SK-N-MC (cell line): Measurements from ENCODE around the gene FBXL5.

Experiments used
- EZH2 ChIP-seq: fragments of 200-600 bp; sonication (generic); IDR thresholded peaks from one replicate; pipeline ENCODE4 v1.6.1; 2017; ENCODE audit warnings: antibody characterized with exemption
- FOXP2 ChIP-seq: optimal IDR thresholded peaks from 2 replicates; pipeline ENCODE3; 2011; ENCODE audit warnings: mild to moderate bottlenecking, moderate library complexity; ENCODE audit not compliant: insufficient read depth; ENCODE audit errors: extremely low read length, control extremely low read depth
- POLR2AphosphoS5 ChIP-seq: IDR thresholded peaks from 2 replicates; pipeline ENCODE4 v1.6.1; 2012; ENCODE audit warnings: mild to moderate bottlenecking, low read depth, low read length, borderline replicate concordance

GRCh38 chr4:15575966-15576365 is 79.2 kb downstream of the FBXL5 start:
- TF ChIP-seq EZH2 = no peak
- TF ChIP-seq POLR2AphosphoS5 = no peak
- TF ChIP-seq FOXP2 = no peak
